ENCODE data around the gene MELK. TPM values are rescaled to one million over a fixed set of nuclear protein-coding genes. Genes with fewer than 3 reads are reported as not detected.

The MELK gene
- total and polyA plus RNA-seq, 2 of the 13 experiments (the other 11 are each of a cell fraction or from before 2014, with no cell fraction given): 16.7 to 50.4 TPM

GRCh38 chr9:36665387-36665786 lies 92.7 kb downstream of the MELK start:
- H3K4me1 ChIP-seq (ENCODE audit: insufficient read depth, low read length): no peaks in the 10 kb centered on the region
- H3K27me3 ChIP-seq (ENCODE audit: control insufficient read depth in 1 of 2, insufficient read depth in 2 of 2, low read length in 2 of 2): no peaks in the 10 kb centered on the region
- H4K20me1 ChIP-seq (ENCODE audit: insufficient read depth, low read length): no peaks in the 10 kb centered on the region
- ChIA-PET POLR2A (no interaction called here), CTCF (ENCODE audit: low intra/inter-chr PET ratio, low total read pairs) (no interaction called here)
- H3K27ac ChIP-seq (ENCODE audit: extremely low read length, insufficient read depth, low read length): no peak overlapping the region
- FAIRE-seq (no peak), DNase-seq (ENCODE audit: low spot score) (no peak), ATAC-seq (no peak)
- H2AFZ ChIP-seq (ENCODE audit: low read length): no peak overlapping the region
- no peaks in the 10 kb centered on the region for H3K9me3 ChIP-seq (ENCODE audit: low read length)
- 98% methylated on average over 2 of the region's 2 CpGs for WGBS (ENCODE audit: low lambda C conversion rate)
- in situ Hi-C loops (cut with HindIII; ENCODE audit: extremely low pct_ligation_motif_present, low pct_unique_long_range_greater_than_20kb): no loop called here
- BruUV-seq (replicated peaks): no TSS peak
- no peak overlapping the region for H3K4me3 ChIP-seq (replicated peaks in 1 of 3; ENCODE audit: insufficient read depth in 1 of 3, low read depth in 2 of 3, low read length in 3 of 3)
- H3K9ac ChIP-seq (ENCODE audit: insufficient read depth, low read depth, low read length): no peak overlapping the region
- intact Hi-C loops (cut with micrococcal nuclease; ENCODE audit: unreplicated experiment): no loop called here
- H3K79me2 ChIP-seq (ENCODE audit: insufficient read depth, low read length): no peaks in the 10 kb centered on the region
- TF ChIP-seq ZNF138 (CRISPR knock-in tag; IDR thresholded peaks at IDR 0.05; ENCODE audit: low read depth) (no peak), PAX8 (CRISPR knock-in tag; IDR thresholded peaks at IDR 0.05; ENCODE audit: borderline replicate concordance) (no peak), TCF12 (IDR thresholded peaks at IDR 0.05) (no peak), TCF12 (CRISPR knock-in tag; IDR thresholded peaks at IDR 0.05) (no peak), ZNF260 (CRISPR knock-in tag; IDR thresholded peaks at IDR 0.05; ENCODE audit: borderline replicate concordance, low read depth) (no peak), YEATS4 (CRISPR knock-in tag; IDR thresholded peaks at IDR 0.05; ENCODE audit: borderline replicate concordance) (no peak), ZGPAT (CRISPR knock-in tag; IDR thresholded peaks at IDR 0.05) (no peak), ZNF567 (CRISPR knock-in tag; IDR thresholded peaks at IDR 0.05; ENCODE audit: borderline replicate concordance) (no peak), PRDM15 (CRISPR knock-in tag; IDR thresholded peaks at IDR 0.05) (no peak), JARID2 (CRISPR knock-in tag; IDR thresholded peaks at IDR 0.05; ENCODE audit: insufficient replicate concordance) (no peak)
- TF ChIP-seq, protein P1, sequence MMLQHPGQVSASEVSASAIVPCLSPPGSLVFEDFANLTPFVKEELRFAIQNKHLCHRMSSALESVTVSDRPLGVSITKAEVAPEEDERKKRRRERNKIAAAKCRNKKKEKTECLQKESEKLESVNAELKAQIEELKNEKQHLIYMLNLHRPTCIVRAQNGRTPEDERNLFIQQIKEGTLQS (CRISPR knock-in tag; IDR thresholded peaks at IDR 0.05): no peak
- TF ChIP-seq, protein P2, sequence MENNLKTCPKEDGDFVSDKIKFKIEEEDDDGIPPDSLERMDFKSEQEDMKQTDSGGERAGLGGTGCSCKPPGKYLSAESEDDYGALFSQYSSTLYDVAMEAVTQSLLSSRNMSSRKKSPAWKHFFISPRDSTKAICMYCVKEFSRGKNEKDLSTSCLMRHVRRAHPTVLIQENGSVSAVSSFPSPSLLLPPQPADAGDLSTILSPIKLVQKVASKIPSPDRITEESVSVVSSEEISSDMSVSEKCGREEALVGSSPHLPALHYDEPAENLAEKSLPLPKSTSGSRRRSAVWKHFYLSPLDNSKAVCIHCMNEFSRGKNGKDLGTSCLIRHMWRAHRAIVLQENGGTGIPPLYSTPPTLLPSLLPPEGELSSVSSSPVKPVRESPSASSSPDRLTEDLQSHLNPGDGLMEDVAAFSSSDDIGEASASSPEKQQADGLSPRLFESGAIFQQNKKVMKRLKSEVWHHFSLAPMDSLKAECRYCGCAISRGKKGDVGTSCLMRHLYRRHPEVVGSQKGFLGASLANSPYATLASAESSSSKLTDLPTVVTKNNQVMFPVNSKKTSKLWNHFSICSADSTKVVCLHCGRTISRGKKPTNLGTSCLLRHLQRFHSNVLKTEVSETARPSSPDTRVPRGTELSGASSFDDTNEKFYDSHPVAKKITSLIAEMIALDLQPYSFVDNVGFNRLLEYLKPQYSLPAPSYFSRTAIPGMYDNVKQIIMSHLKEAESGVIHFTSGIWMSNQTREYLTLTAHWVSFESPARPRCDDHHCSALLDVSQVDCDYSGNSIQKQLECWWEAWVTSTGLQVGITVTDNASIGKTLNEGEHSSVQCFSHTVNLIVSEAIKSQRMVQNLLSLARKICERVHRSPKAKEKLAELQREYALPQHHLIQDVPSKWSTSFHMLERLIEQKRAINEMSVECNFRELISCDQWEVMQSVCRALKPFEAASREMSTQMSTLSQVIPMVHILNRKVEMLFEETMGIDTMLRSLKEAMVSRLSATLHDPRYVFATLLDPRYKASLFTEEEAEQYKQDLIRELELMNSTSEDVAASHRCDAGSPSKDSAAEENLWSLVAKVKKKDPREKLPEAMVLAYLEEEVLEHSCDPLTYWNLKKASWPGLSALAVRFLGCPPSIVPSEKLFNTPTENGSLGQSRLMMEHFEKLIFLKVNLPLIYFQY (CRISPR knock-in tag; IDR thresholded peaks at IDR 0.05; ENCODE audit: borderline replicate concordance): no peak
- H3K36me3 ChIP-seq (replicated peaks in 1 of 2; ENCODE audit: control insufficient read depth in 1 of 2, insufficient read depth in 2 of 2, low read length in 2 of 2): peaks cover 5 to 32% of the 10 kb centered on the region in 2 experiments; a peak in 4 of 5 replicates
- no peak overlapping the region for H3K4me2 ChIP-seq (ENCODE audit: low read depth, low read length)
